ENCODE results near the gene BSDC1. TPM values are rescaled to one million over a fixed set of nuclear protein-coding genes. Genes with fewer than 3 reads are reported as not detected.

BSDC1 gene
- polyA plus RNA-seq, 1 experiment, result 45.3 TPM

GRCh38 chr1:32362474-32363313 lies 31.5 kb downstream of the BSDC1 start, which contains the start of the genes FAM229A and TSSK3:
TSS of gene FAM229A (minus strand) at chr1:32362485. CDS start at chr1:32362091, 394 bp downstream.
TSS of gene TSSK3 (plus strand) at chr1:32362539. CDS start at chr1:32362702, 163 bp downstream.
- no peak for DNase-seq (ENCODE audit: low read depth, low spot score)
- Histone ChIP-seq H3K9me3 (ENCODE audit: control insufficient read depth, insufficient read depth, low read length) (no peaks in the 10 kb centered on the region), H3K4me3 (ENCODE audit: low read depth, low read length) (peak within 1 kb of the TSS; percentile 39), H3K27me3 (ENCODE audit: control insufficient read depth, insufficient read depth, low read length) (no peaks in the 10 kb centered on the region), H3K27ac (ENCODE audit: low read depth, low read length) (peak within 1 kb of the TSS; percentile 11)
- ChIA-PET POLR2A (interaction anchor here (0.6 to 1.7 kb wide), 3 partner anchors 12 to 1332 kb away, joined by 3 to 5 read pairs (median 3); partner anchors contain the start of gene MARCKSL1), CTCF (interaction anchor here (0.7 kb wide), 1 partner anchor 139 kb away, joined by 9 read pairs; no protein-coding TSS in a partner anchor)
- TF ChIP-seq CTCF (IDR thresholded peaks at IDR 0.05; ENCODE audit: low read depth, low read length), result no peak

GRCh38 chr1:32361674-32362473 lies 32.4 kb downstream of the BSDC1 start:
- Histone ChIP-seq H3K4me3 (ENCODE audit: low read depth, low read length) (peak overlapping the region; percentile 39), H3K27me3 (ENCODE audit: control insufficient read depth, insufficient read depth, low read length) (no peaks in the 10 kb centered on the region), H3K27ac (ENCODE audit: low read depth, low read length) (no peak overlapping the region), H3K9me3 (ENCODE audit: control insufficient read depth, insufficient read depth, low read length) (no peaks in the 10 kb centered on the region)
- POLR2A ChIA-PET, result no interaction called here
- TF ChIP-seq CTCF (IDR thresholded peaks at IDR 0.05; ENCODE audit: low read depth, low read length), result peak; percentile 35
- CTCF ChIA-PET, result no interaction called here
- DNase-seq (ENCODE audit: low read depth, low spot score), result no peak

- no peak for DNase-seq (ENCODE audit: low read depth, low spot score)
- no peak for TF ChIP-seq CTCF (IDR thresholded peaks at IDR 0.05; ENCODE audit: low read depth, low read length)
- Histone ChIP-seq H3K27me3 (ENCODE audit: control insufficient read depth, insufficient read depth, low read length) (no peaks in the 10 kb centered on the region), H3K27ac (ENCODE audit: low read depth, low read length) (no peak overlapping the region), H3K4me3 (ENCODE audit: low read depth, low read length) (no peak overlapping the region), H3K9me3 (ENCODE audit: control insufficient read depth, insufficient read depth, low read length) (no peaks in the 10 kb centered on the region)
- ChIA-PET CTCF (no interaction called here), POLR2A (no interaction called here)
Observed at GRCh38 chr1:32361308-32361673, 33.0 kb downstream of the BSDC1 start.

GRCh38 chr1:32358435-32358834 lies 35.8 kb downstream of the BSDC1 start:
- H3K9me3 ChIP-seq (ENCODE audit: control insufficient read depth, insufficient read depth, low read length), result no peaks in the 10 kb centered on the region
- CTCF ChIA-PET, result interaction anchor here (1.2 kb wide), 1 partner anchor 110 kb away, joined by 6 read pairs; no protein-coding TSS in a partner anchor
- TF ChIP-seq CTCF (IDR thresholded peaks at IDR 0.05; ENCODE audit: low read depth, low read length), result no peak
- no peak for DNase-seq (ENCODE audit: low read depth, low spot score)
- POLR2A ChIA-PET, result no interaction called here
- no peaks in the 10 kb centered on the region for H3K27me3 ChIP-seq (ENCODE audit: control insufficient read depth, insufficient read depth, low read length)
- H3K4me3 ChIP-seq (ENCODE audit: low read depth, low read length), result no peak overlapping the region
- no peak overlapping the region for H3K27ac ChIP-seq (ENCODE audit: low read depth, low read length)

Measured in AG04450 (cell line).